Mammary epithelial cell (primary cell): ENCODE measurements around the gene INHBC.

Source experiments
- CTCF ChIP-seq, 2 donors: IDR thresholded peaks in 1 of 2; conservative IDR thresholded peaks in 1 of 2; 2 replicates each; pipeline ENCODE4 v1.5.1; 2011 to 2012; ENCODE audit warnings: inconsistent platforms in 2 of 2, low read length in 2 of 2, mild to moderate bottlenecking in 2 of 2, control low read depth in 1 of 2, low read depth in 1 of 2; ENCODE audit not compliant: insufficient read depth in 1 of 2; ENCODE audit errors: extremely low read depth in 1 of 2
- EZH2 ChIP-seq: IDR thresholded peaks from 2 replicates; pipeline ENCODE4 v1.6.1; 2012; ENCODE audit warnings: low read length, inconsistent platforms, borderline replicate concordance

- TF ChIP-seq EZH2 = no peak
- TF ChIP-seq CTCF (conservative IDR thresholded peaks at IDR 0.05 in 1 of 2, IDR thresholded peaks at IDR 0.05 in 1 of 2; ENCODE audit: extremely low read depth in 1 of 2, insufficient read depth in 1 of 2, low read depth in 1 of 2, low read length in 2 of 2) = no peak
These were observed 15.1 kb upstream of the INHBC start for GRCh38 chr12:57419495-57419894.
